SH-SY5Y (cell line): ENCODE measurements around the gene MTUS2.
A peak's percentile ranks its signal among the peaks of the same experiment; 100 is the strongest.

ENCODE experiments used
- GATA2 ChIP-seq: IDR thresholded peaks from 2 replicates; pipeline ENCODE4 v1.6.1; 2011; ENCODE audit warnings: mild to moderate bottlenecking, low read depth, low read length
- GATA3 ChIP-seq: IDR thresholded peaks from 2 replicates; pipeline ENCODE4 v1.6.1; 2011; ENCODE audit warnings: low read depth, mild to moderate bottlenecking, low read length, moderate library complexity

MTUS2 gene

GRCh38 chr13:29384466-29384865, 564.3 kb downstream of the MTUS2 start:
- TF ChIP-seq GATA3 (no peak), GATA2 (peak; percentile 82)

GRCh38 chr13:29384871-29385270, 564.7 kb downstream of the MTUS2 start:
- TF ChIP-seq GATA2 (no peak), GATA3 (no peak)

GRCh38 chr13:29386246-29386645, 566.1 kb downstream of the MTUS2 start:
- TF ChIP-seq GATA3 (no peak), GATA2 (no peak)

- TF ChIP-seq GATA3 (no peak), GATA2 (no peak)
Measured at GRCh38 chr13:29396446-29396845, 576.3 kb downstream of the MTUS2 start.

- TF ChIP-seq GATA2, result no peak
- no peak for TF ChIP-seq GATA3
Measured at GRCh38 chr13:29397265-29397664, 577.1 kb downstream of the MTUS2 start.

- TF ChIP-seq GATA3, result no peak
- no peak for TF ChIP-seq GATA2
Measured at GRCh38 chr13:29402166-29402636, 582.1 kb downstream of the MTUS2 start.

GRCh38 chr13:29405401-29405800, 585.3 kb downstream of the MTUS2 start:
- TF ChIP-seq GATA2, result no peak
- no peak for TF ChIP-seq GATA3

GRCh38 chr13:29411481-29411880, 591.3 kb downstream of the MTUS2 start:
- TF ChIP-seq GATA2, result no peak

- no peak for TF ChIP-seq GATA3
- TF ChIP-seq GATA2, result no peak
Measured at GRCh38 chr13:29418026-29418425, 597.9 kb downstream of the MTUS2 start.

GRCh38 chr13:29421118-29421517, 601.0 kb downstream of the MTUS2 start:
- TF ChIP-seq GATA3 (no peak), GATA2 (no peak)

GRCh38 chr13:29422015-29422414, 601.9 kb downstream of the MTUS2 start:
- no peak for TF ChIP-seq GATA3
- no peak for TF ChIP-seq GATA2

GRCh38 chr13:29423050-29423449, 602.9 kb downstream of the MTUS2 start:
- TF ChIP-seq GATA2, result no peak
- no peak for TF ChIP-seq GATA3

- TF ChIP-seq GATA3 (no peak), GATA2 (no peak)
Measured at GRCh38 chr13:29427937-29428309, 607.8 kb downstream of the MTUS2 start.

GRCh38 chr13:29428310-29429181, 608.4 kb downstream of the MTUS2 start:
- no peak for TF ChIP-seq GATA2
- TF ChIP-seq GATA3, result no peak

GRCh38 chr13:29429286-29429900, 609.3 kb downstream of the MTUS2 start:
- TF ChIP-seq GATA3, result no peak
